ENCODE measurements around the gene SLC5A2.
"Not testable (repeated sequence)": the region's sequence is repeated elsewhere in the genome, so short reads cannot be mapped to it uniquely, and the experiment has no call there.

Gene SLC5A2

GRCh38 chr16:31483081-31483480 lies at the start of gene SLC5A2:
SLC5A2 (plus strand) TSS chr16:31483123; CDS start chr16:31483137, 14 bp downstream.
- Histone ChIP-seq H3K36me3 (ENCODE audit: control insufficient read depth, insufficient read depth, low read length, severe bottlenecking) (peaks cover 2% of the 10 kb centered on the region), H3K9ac (ENCODE audit: low read length) (no peak within 1 kb of the TSS), H3K4me3 (ENCODE audit: low read length) (no peak within 1 kb of the TSS), H3K4me1 (ENCODE audit: control insufficient read depth, insufficient read depth, low read length) (peaks cover 6% of the 10 kb centered on the region), H3K27me3 (replicated peaks; ENCODE audit: control insufficient read depth, insufficient read depth, low read length) (peaks cover 38% of the 10 kb centered on the region), H3K9me3 (ENCODE audit: control insufficient read depth, low read length) (no peaks in the 10 kb centered on the region)
- DNase-seq (ENCODE audit: low read depth): no peak

GRCh38 chr16:31435341-31436220 lies 47.3 kb upstream of the SLC5A2 start:
- DNase-seq (ENCODE audit: low read depth): no peak
- Histone ChIP-seq H3K9ac (ENCODE audit: low read length) (no peak overlapping the region), H3K36me3 (ENCODE audit: control insufficient read depth, insufficient read depth, low read length, severe bottlenecking) (no peaks in the 10 kb centered on the region), H3K4me3 (ENCODE audit: low read length) (no peak overlapping the region), H3K9me3 (ENCODE audit: control insufficient read depth, low read length) (no peaks in the 10 kb centered on the region), H3K4me1 (ENCODE audit: control insufficient read depth, insufficient read depth, low read length) (peaks cover 2% of the 10 kb centered on the region), H3K27me3 (replicated peaks; ENCODE audit: control insufficient read depth, insufficient read depth, low read length) (no peaks in the 10 kb centered on the region)

GRCh38 chr16:31436221-31437045 lies 46.5 kb upstream of the SLC5A2 start:
- Histone ChIP-seq H3K9ac (ENCODE audit: low read length) (no peak overlapping the region), H3K9me3 (ENCODE audit: control insufficient read depth, low read length) (no peaks in the 10 kb centered on the region), H3K4me1 (ENCODE audit: control insufficient read depth, insufficient read depth, low read length) (peaks cover 11% of the 10 kb centered on the region), H3K27me3 (replicated peaks; ENCODE audit: control insufficient read depth, insufficient read depth, low read length) (no peaks in the 10 kb centered on the region), H3K36me3 (ENCODE audit: control insufficient read depth, insufficient read depth, low read length, severe bottlenecking) (no peaks in the 10 kb centered on the region), H3K4me3 (ENCODE audit: low read length) (no peak overlapping the region)
- no peak for DNase-seq (ENCODE audit: low read depth)

GRCh38 chr16:31438414-31438813 lies 44.5 kb upstream of the SLC5A2 start:
- H3K4me1 ChIP-seq (ENCODE audit: control insufficient read depth, insufficient read depth, low read length): peaks cover 16% of the 10 kb centered on the region
- no peaks in the 10 kb centered on the region for H3K27me3 ChIP-seq (replicated peaks; ENCODE audit: control insufficient read depth, insufficient read depth, low read length)
- no peak overlapping the region for H3K4me3 ChIP-seq (ENCODE audit: low read length)
- DNase-seq (ENCODE audit: low read depth): no peak
- H3K9me3 ChIP-seq (ENCODE audit: control insufficient read depth, low read length): no peaks in the 10 kb centered on the region
- no peak overlapping the region for H3K9ac ChIP-seq (ENCODE audit: low read length)
- no peaks in the 10 kb centered on the region for H3K36me3 ChIP-seq (ENCODE audit: control insufficient read depth, insufficient read depth, low read length, severe bottlenecking)

GRCh38 chr16:31439023-31439422 lies 43.9 kb upstream of the SLC5A2 start:
- not testable (repeated sequence) for H3K36me3 ChIP-seq (ENCODE audit: control insufficient read depth, insufficient read depth, low read length, severe bottlenecking); H3K27me3 ChIP-seq (replicated peaks; ENCODE audit: control insufficient read depth, insufficient read depth, low read length); H3K9me3 ChIP-seq (ENCODE audit: control insufficient read depth, low read length); H3K9ac ChIP-seq (ENCODE audit: low read length); H3K4me3 ChIP-seq (ENCODE audit: low read length); DNase-seq (ENCODE audit: low read depth)
- peaks cover 16% of the 10 kb centered on the region for H3K4me1 ChIP-seq (ENCODE audit: control insufficient read depth, insufficient read depth, low read length)

DNA sequence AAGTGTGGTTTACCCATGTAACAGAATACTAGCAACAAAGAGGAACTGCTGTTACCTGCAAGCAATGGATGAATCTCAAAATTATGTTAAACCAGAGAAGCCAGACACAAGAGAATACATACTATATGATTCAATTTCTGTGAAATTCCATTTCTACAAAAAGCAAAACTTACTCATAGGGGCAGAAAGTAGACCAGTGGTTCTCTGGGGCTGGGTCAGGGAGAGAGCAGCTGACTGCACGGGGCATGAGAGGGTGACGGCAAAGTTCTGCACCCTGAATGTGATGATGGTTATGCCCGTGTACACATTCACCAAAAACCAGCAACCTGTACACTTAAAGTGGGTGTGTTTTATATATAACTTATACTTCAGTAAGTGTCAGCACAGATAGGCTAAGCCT lies 43.4 kb upstream of the SLC5A2 start:
- H3K4me3 ChIP-seq (ENCODE audit: low read length): no peak overlapping the region
- no peak for DNase-seq (ENCODE audit: low read depth)
- no peaks in the 10 kb centered on the region for H3K27me3 ChIP-seq (replicated peaks; ENCODE audit: control insufficient read depth, insufficient read depth, low read length)
- H3K9ac ChIP-seq (ENCODE audit: low read length): no peak overlapping the region
- H3K4me1 ChIP-seq (ENCODE audit: control insufficient read depth, insufficient read depth, low read length): peaks cover 16% of the 10 kb centered on the region
- H3K36me3 ChIP-seq (ENCODE audit: control insufficient read depth, insufficient read depth, low read length, severe bottlenecking): no peaks in the 10 kb centered on the region
- no peaks in the 10 kb centered on the region for H3K9me3 ChIP-seq (ENCODE audit: control insufficient read depth, low read length)

DNA sequence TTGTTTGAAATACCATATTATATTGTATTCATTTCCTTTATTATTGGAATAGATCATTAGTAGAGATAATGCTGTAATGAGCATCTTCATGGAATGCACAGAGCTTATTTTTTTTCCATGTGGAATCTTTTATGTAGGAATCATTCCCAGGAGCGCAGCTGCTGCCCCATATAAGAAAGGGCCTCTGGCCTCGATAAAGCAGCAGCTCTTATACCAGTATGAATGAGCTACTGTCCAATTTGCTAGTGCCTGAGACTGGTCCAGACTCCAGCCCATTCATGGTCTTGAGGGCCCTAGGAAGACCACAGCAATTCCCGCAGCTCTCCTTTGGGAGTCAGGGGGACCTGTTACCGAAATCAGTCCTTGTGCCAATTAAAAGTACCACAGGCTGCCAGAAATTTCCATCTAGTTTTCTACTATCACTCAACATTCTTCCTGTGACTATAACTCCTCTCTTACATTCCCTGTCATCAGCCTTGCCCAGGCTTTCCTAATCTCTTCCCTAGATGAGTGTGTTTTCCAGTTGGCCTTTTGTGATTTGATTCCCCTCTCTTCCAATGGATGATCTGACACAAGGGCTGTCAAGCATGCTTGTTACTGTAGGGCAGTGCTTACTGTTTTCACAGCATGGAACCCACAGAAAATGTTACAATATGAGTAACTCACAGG lies 42.3 kb upstream of the SLC5A2 start:
- DNase-seq (ENCODE audit: low read depth): peak; percentile 10
- Histone ChIP-seq H3K4me3 (ENCODE audit: low read length) (no peak overlapping the region), H3K9ac (ENCODE audit: low read length) (no peak overlapping the region), H3K4me1 (ENCODE audit: control insufficient read depth, insufficient read depth, low read length) (peaks cover 16% of the 10 kb centered on the region), H3K36me3 (ENCODE audit: control insufficient read depth, insufficient read depth, low read length, severe bottlenecking) (no peaks in the 10 kb centered on the region), H3K9me3 (ENCODE audit: control insufficient read depth, low read length) (no peaks in the 10 kb centered on the region), H3K27me3 (replicated peaks; ENCODE audit: control insufficient read depth, insufficient read depth, low read length) (no peaks in the 10 kb centered on the region)

- no peaks in the 10 kb centered on the region for H3K27me3 ChIP-seq (replicated peaks; ENCODE audit: control insufficient read depth, insufficient read depth, low read length)
- DNase-seq (ENCODE audit: low read depth): no peak
- H3K9ac ChIP-seq (ENCODE audit: low read length): peak overlapping the region; percentile 94
- H3K4me3 ChIP-seq (ENCODE audit: low read length): peak overlapping the region; percentile 93
- H3K4me1 ChIP-seq (ENCODE audit: control insufficient read depth, insufficient read depth, low read length): peaks cover 16% of the 10 kb centered on the region
- H3K9me3 ChIP-seq (ENCODE audit: control insufficient read depth, low read length): no peaks in the 10 kb centered on the region
- H3K36me3 ChIP-seq (ENCODE audit: control insufficient read depth, insufficient read depth, low read length, severe bottlenecking): no peaks in the 10 kb centered on the region
Measured at GRCh38 chr16:31441956-31442355, 41.0 kb upstream of the SLC5A2 start.

GRCh38 chr16:31445931-31446330 lies 37.0 kb upstream of the SLC5A2 start:
- H3K9me3 ChIP-seq (ENCODE audit: control insufficient read depth, low read length); H3K4me3 ChIP-seq (ENCODE audit: low read length); DNase-seq (ENCODE audit: low read depth); H3K36me3 ChIP-seq (ENCODE audit: control insufficient read depth, insufficient read depth, low read length, severe bottlenecking); H3K27me3 ChIP-seq (replicated peaks; ENCODE audit: control insufficient read depth, insufficient read depth, low read length); H3K9ac ChIP-seq (ENCODE audit: low read length): not testable (repeated sequence)
- peaks cover 11% of the 10 kb centered on the region for H3K4me1 ChIP-seq (ENCODE audit: control insufficient read depth, insufficient read depth, low read length)

DNA sequence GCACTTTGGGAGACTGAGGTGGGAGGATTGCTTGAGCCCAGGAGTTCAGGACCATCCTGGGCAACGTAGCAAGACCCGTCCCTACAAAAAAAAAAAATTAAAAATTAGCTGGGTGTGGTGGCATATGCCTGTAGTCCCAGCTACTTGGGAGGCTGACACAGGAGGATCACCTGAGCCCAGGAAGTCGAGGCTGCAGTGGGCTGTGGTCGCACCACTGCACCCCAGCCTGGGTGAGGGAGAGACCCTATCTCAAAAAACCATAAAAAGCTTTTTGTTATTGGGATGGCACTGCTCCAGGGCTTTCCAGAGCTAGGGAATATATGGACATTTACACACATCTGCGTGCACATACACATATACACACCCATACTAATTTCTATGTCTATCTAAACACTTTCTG lies 31.7 kb upstream of the SLC5A2 start:
- Histone ChIP-seq H3K4me1 (ENCODE audit: control insufficient read depth, insufficient read depth, low read length) (peaks cover 45% of the 10 kb centered on the region), H3K9ac (ENCODE audit: low read length) (peak overlapping the region; percentile 62), H3K27me3 (replicated peaks; ENCODE audit: control insufficient read depth, insufficient read depth, low read length) (no peaks in the 10 kb centered on the region), H3K9me3 (ENCODE audit: control insufficient read depth, low read length) (no peaks in the 10 kb centered on the region), H3K4me3 (ENCODE audit: low read length) (no peak overlapping the region), H3K36me3 (ENCODE audit: control insufficient read depth, insufficient read depth, low read length, severe bottlenecking) (no peaks in the 10 kb centered on the region)
- DNase-seq (ENCODE audit: low read depth): no peak

All from adipocyte (in vitro differentiated cells).